Upper lobe of right lung (tissue), 1 donor: ENCODE measurements around the gene FAM234A. TPM values are rescaled to one million over a fixed set of nuclear protein-coding genes. Genes with fewer than 3 reads are reported as not detected.

Experiments used
- ATAC-seq: fragments of 200-7000 bp; cut with Tn5 transposase; one replicate; pipeline ENCODE4 v1.9.1; 2020; ENCODE audit warnings: mild to moderate bottlenecking, moderate library complexity
- DNase-seq: peaks from one replicate; pipeline ENCODE4 v3.0.0-alpha.2; 2020
- H3K27ac ChIP-seq: fragments of 200-600 bp; one replicate; pipeline ENCODE4 v1.8.0; 2022
- H3K27me3 ChIP-seq: fragments of 200-600 bp; one replicate; pipeline ENCODE4 v1.8.0; 2022; ENCODE audit warnings: mild to moderate bottlenecking
- H3K36me3 ChIP-seq: fragments of 200-600 bp; one replicate; pipeline ENCODE4 v1.8.0; 2022
- H3K4me1 ChIP-seq: fragments of 200-600 bp; one replicate; pipeline ENCODE4 v1.8.0; 2022
- H3K4me3 ChIP-seq: fragments of 200-600 bp; one replicate; pipeline ENCODE4 v1.8.0; 2022; ENCODE audit warnings: mild to moderate bottlenecking
- H3K9me3 ChIP-seq: fragments of 200-600 bp; one replicate; pipeline ENCODE4 v1.8.0; 2022
- intact Hi-C: fragments of 100-400 bp; cut with DNase I; formaldehyde crosslinking; loops from one replicate; pipeline ENCODE4 v1.11.0; 2022
- total RNA-seq: library from RNA; stranded (reverse); fragmentation: NEBNext Ultra II Directional; extraction: Animal tissue kit (Norgen Biotek cat#: 25700); gene quantifications from one replicate; pipeline ENCODE4 v1.2.1, GENCODE V29; 2021
- TF ChIP-seq, protein P1 (sequence below): fragments of 200-600 bp; IDR thresholded peaks from one replicate; pipeline ENCODE4 v1.8.0; 2022; ENCODE audit warnings: antibody characterized with exemption
- donor health status: DM: no; HTN: yes; CAD: no; lungs with severe emphysema.

FAM234A gene
- total RNA-seq, 1 donor from 2014 or later = 56.0 TPM

DNA sequence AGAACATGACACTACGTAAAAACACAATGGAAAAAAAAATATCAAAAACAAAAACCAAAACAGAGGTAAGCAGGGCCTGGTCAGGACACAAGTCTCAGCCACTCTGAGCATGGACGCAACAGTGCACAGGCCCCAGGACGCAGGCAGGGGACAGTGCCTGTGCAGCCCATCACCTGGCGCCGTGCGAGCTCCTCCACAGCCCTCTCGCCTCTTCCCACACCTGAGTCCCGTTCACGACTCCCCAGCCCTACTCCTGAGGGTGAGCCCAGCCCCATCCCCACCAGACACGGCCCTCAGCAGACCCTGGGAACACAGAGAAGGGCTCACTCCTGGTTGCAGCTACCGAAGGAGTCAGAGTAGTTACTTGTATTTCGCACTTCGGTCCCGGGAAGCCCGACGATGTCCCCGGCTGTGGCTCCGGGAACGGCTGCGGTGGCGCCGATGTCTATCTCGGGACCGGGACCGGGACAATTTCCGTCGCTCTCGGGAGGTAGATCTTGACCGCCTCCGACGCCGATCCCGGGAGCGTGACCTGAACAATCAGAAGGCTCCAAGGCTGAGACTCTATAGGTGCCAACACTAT is 44.9 kb upstream of the FAM234A start:
- Histone ChIP-seq H3K4me1 (no peaks in the 10 kb centered on the region), H3K4me3 (no peak overlapping the region), H3K27ac (no peak overlapping the region), H3K9me3 (no peaks in the 10 kb centered on the region), H3K27me3 (no peaks in the 10 kb centered on the region), H3K36me3 (peaks cover 72% of the 10 kb centered on the region)
- DNase-seq = no peak
- ATAC-seq = no peak
- intact Hi-C loops = no loop called here
- TF ChIP-seq, protein P1, sequence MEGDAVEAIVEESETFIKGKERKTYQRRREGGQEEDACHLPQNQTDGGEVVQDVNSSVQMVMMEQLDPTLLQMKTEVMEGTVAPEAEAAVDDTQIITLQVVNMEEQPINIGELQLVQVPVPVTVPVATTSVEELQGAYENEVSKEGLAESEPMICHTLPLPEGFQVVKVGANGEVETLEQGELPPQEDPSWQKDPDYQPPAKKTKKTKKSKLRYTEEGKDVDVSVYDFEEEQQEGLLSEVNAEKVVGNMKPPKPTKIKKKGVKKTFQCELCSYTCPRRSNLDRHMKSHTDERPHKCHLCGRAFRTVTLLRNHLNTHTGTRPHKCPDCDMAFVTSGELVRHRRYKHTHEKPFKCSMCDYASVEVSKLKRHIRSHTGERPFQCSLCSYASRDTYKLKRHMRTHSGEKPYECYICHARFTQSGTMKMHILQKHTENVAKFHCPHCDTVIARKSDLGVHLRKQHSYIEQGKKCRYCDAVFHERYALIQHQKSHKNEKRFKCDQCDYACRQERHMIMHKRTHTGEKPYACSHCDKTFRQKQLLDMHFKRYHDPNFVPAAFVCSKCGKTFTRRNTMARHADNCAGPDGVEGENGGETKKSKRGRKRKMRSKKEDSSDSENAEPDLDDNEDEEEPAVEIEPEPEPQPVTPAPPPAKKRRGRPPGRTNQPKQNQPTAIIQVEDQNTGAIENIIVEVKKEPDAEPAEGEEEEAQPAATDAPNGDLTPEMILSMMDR = no peak

DNA sequence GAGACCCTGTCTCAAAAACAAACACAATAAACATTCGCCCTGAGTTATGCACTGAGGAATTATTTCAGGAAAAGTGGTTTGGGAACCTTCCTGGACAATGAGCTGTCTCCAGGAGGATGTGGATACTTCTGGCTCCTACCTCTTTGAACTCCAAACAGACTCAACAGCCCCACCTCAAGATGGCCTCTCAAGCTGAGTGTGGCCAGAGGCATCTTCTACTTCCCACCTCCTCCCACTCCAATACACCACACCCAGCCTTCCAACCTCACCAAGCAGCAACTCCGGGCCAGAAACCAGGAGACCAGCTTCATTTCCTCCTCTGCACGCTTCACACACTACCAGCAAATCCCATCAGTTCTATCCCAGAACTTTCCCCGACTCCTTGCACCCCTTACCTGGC is 42.8 kb upstream of the FAM234A start:
- ATAC-seq (no peak), DNase-seq (no peak)
- no peaks in the 10 kb centered on the region for H3K9me3 ChIP-seq
- no peak overlapping the region for H3K27ac ChIP-seq
- H3K4me3 ChIP-seq = no peak overlapping the region
- TF ChIP-seq, protein P1 = no peak
- no peaks in the 10 kb centered on the region for H3K27me3 ChIP-seq
- no peaks in the 10 kb centered on the region for H3K4me1 ChIP-seq
- intact Hi-C loops = no loop called here
- H3K36me3 ChIP-seq = peaks cover 94% of the 10 kb centered on the region

DNA sequence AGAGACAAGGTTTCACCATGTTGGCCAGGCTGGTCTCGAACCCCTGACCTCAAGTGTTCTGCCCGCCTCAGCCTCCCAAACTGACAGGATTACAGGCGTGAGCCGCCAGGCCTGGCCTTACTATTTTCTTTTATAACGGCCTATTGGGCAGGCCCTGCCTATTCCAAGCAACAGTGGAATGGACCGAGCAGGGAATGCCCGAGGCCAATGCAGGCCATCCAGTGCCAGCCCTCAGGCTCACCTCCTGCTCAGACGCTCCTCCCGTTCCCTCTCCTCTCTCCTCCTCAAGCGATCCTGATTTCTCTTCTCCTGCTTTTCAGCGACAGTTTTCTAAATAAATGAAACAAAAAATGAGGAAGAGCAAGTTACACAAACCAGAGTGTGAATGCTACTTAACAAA is 41.9 kb upstream of the FAM234A start:
- ATAC-seq (no peak), DNase-seq (no peak)
- TF ChIP-seq, protein P1 = no peak
- no peak overlapping the region for H3K4me3 ChIP-seq
- intact Hi-C loops = no loop called here
- no peak overlapping the region for H3K27ac ChIP-seq
- H3K27me3 ChIP-seq = no peaks in the 10 kb centered on the region
- H3K36me3 ChIP-seq = peaks cover 98% of the 10 kb centered on the region
- H3K4me1 ChIP-seq = no peaks in the 10 kb centered on the region
- H3K9me3 ChIP-seq = no peaks in the 10 kb centered on the region

DNA sequence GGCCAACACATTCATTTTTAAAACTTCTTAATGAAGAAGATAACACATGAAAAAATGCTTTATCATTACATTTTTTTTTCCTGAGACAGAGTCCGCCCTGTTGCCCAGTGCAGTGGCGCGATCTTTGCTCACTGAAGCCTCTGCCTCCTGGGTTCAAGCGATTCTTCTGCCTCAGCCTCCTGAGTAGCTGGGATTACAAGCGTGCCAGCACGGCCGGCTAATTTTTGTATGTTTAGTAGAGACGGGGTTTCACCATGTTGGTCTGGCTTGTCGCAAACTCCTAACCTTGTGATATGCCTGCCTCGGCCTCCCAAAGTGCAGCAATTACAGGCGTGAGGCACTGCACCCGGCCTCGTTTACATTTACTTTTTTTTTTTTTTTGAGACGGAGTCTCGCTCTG is 41.2 kb upstream of the FAM234A start:
- H3K4me1 ChIP-seq = no peaks in the 10 kb centered on the region
- ATAC-seq (no peak), DNase-seq (no peak)
- H3K36me3 ChIP-seq = peaks cover 99% of the 10 kb centered on the region
- H3K27ac ChIP-seq = no peak overlapping the region
- no peak overlapping the region for H3K4me3 ChIP-seq
- H3K9me3 ChIP-seq = no peaks in the 10 kb centered on the region
- TF ChIP-seq, protein P1 = no peak
- intact Hi-C loops = no loop called here
- H3K27me3 ChIP-seq = no peaks in the 10 kb centered on the region

DNA sequence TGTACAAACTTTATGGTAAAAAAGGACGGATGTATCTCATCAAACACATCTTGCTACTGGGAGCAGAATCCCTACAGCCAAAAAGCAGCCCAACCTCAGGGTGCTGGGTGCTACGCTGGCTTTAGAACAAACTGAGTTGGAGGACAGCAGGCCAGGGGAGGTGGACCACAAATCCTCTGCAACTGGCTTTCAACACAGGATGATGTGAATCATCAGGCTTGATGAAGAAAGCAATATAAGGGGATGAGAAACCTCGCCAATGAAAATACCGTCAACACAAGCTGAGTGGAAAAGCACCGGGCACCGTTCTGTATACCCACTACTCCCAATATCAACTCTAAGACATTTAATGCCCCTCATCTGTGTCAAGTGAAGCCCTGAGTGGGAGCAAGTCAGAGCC is 40.1 kb upstream of the FAM234A start:
- ATAC-seq = no peak
- TF ChIP-seq, protein P1 = no peak
- H3K4me1 ChIP-seq = no peaks in the 10 kb centered on the region
- intact Hi-C loops = no loop called here
- H3K27ac ChIP-seq = no peak overlapping the region
- peaks cover 99% of the 10 kb centered on the region for H3K36me3 ChIP-seq
- H3K9me3 ChIP-seq = no peaks in the 10 kb centered on the region
- DNase-seq = no peak
- no peaks in the 10 kb centered on the region for H3K27me3 ChIP-seq
- H3K4me3 ChIP-seq = no peak overlapping the region

DNA sequence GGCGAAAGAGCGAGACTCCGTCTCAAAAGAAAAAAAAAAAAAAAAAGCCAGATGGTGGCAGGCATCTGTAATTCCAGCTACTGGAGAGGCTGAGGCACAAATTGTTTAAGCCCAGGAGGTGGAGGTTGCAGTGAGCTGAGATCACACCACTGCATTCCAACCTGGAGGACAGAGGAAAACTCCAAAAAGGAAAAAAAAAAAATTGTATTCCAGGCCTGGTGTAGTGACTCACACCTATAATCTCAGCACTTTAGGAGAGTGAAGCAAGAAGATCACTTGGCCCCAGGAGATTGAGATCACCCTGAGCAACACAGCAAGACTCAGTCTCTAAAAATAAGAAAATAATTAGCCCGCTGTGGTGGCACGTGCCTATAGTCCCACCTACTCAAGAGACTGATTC is 34.2 kb upstream of the FAM234A start:
- intact Hi-C loops = no loop called here

More for the DNA sequence above, 34.2 kb upstream of the FAM234A start:
- TF ChIP-seq, protein P1 = no peak
- Histone ChIP-seq H3K9me3 (no peaks in the 10 kb centered on the region), H3K27me3 (no peaks in the 10 kb centered on the region), H3K27ac (no peak overlapping the region), H3K4me3 (no peak overlapping the region), H3K4me1 (no peaks in the 10 kb centered on the region), H3K36me3 (peaks cover 93% of the 10 kb centered on the region)
- no peak for DNase-seq
- no peak for ATAC-seq
